Hepatocyte (in vitro differentiated cells): ENCODE data around the gene VAPB. TPM values are rescaled to one million over a fixed set of nuclear protein-coding genes. Genes with fewer than 3 reads are reported as not detected.

Experiments
- DNase-seq: peaks from one replicate; pipeline ENCODE4 v3.0.0-alpha.2; 2016; ENCODE audit warnings: low spot score
- H2AFZ ChIP-seq: fragments of 200-600 bp; sonication (generic); 2 replicates; pipeline ENCODE4 v1.6.0; 2016; ENCODE audit warnings: antibody characterized with exemption, mild to moderate bottlenecking
- H3K27ac ChIP-seq: fragments of 200-600 bp; sonication (generic); 2 replicates; pipeline ENCODE4 v1.5.1; 2016; ENCODE audit warnings: mild to moderate bottlenecking
- H3K27me3 ChIP-seq: fragments of 200-600 bp; sonication (generic); 2 replicates; pipeline ENCODE4 v1.6.1; 2016
- H3K36me3 ChIP-seq: fragments of 200-600 bp; sonication (generic); replicated peaks from 2 replicates; pipeline ENCODE4 v1.5.1; 2016; ENCODE audit warnings: low read depth; ENCODE audit not compliant: insufficient read depth
- H3K4me1 ChIP-seq: fragments of 200-600 bp; sonication (generic); 2 replicates; pipeline ENCODE4 v1.5.1; 2016; ENCODE audit warnings: mild to moderate bottlenecking, moderate library complexity; ENCODE audit not compliant: insufficient read depth
- H3K4me2 ChIP-seq: fragments of 200-600 bp; sonication (generic); 2 replicates; pipeline ENCODE4 v1.6.0; 2016
- H3K4me3 ChIP-seq: fragments of 200-600 bp; sonication (generic); 2 replicates; pipeline ENCODE4 v1.5.1; 2016; ENCODE audit warnings: mild to moderate bottlenecking
- H3K79me2 ChIP-seq: fragments of 200-600 bp; sonication (generic); 2 replicates; pipeline ENCODE4 v1.6.0; 2017; ENCODE audit warnings: mild to moderate bottlenecking
- H3K9me2 ChIP-seq: fragments of 200-600 bp; sonication (generic); replicated peaks from 2 replicates; pipeline ENCODE4 v1.6.0; 2017; ENCODE audit warnings: mild to moderate bottlenecking; ENCODE audit not compliant: insufficient read depth
- H3K9me3 ChIP-seq: fragments of 200-600 bp; sonication (generic); 2 replicates; pipeline ENCODE4 v1.5.1; 2016; ENCODE audit warnings: low read depth, mild to moderate bottlenecking
- H4K20me1 ChIP-seq: fragments of 200-600 bp; sonication (generic); 2 replicates; pipeline ENCODE4 v1.6.0; 2016; ENCODE audit warnings: mild to moderate bottlenecking; ENCODE audit not compliant: insufficient read depth, poor library complexity, severe bottlenecking
- EZH2 ChIP-seq: fragments of 200-600 bp; sonication (generic); IDR thresholded peaks from 2 replicates; pipeline ENCODE4 v1.6.1; 2016; ENCODE audit warnings: antibody characterized with exemption, mild to moderate bottlenecking, borderline replicate concordance
- EZH2phosphoT487 ChIP-seq: fragments of 200-600 bp; sonication (generic); IDR thresholded peaks from one replicate; pipeline ENCODE4 v1.6.1; 2018; ENCODE audit warnings: antibody characterized with exemption, mild to moderate bottlenecking, low read depth, moderate library complexity; ENCODE audit not compliant: unreplicated experiment, severe bottlenecking
- WGBS: methylation state at CpG from one replicate; pipeline ENCODE4 v1.1.6; 2016; ENCODE audit warnings: low lambda C conversion rate; ENCODE audit errors: missing lambda C conversion rate; 5-methylcytosine and 5-hydroxymethylcytosine counted together
- polyA plus RNA-seq: library from polyadenylated mRNA; unstranded; fragments of >200 nt; fragmentation: Nextera tagmentation; extraction: Ambion mirVana; gene quantifications from 2 replicates; pipeline ENCODE4 v1.2.1, GENCODE V29; 2016
- total RNA-seq: library from RNA; depleted of rRNA; stranded (reverse); fragments of >200 nt; gene quantifications from 2 replicates; pipeline ENCODE4 v1.2.3, GENCODE V29; 2014
- TF ChIP-seq, protein P1 (sequence below): fragments of 200-600 bp; sonication (generic); IDR thresholded peaks from 2 replicates; pipeline ENCODE4 v1.5.1; 2016; ENCODE audit warnings: antibody characterized with exemption, mild to moderate bottlenecking; ENCODE audit not compliant: poor library complexity

Gene VAPB
- total and polyA plus RNA-seq, 2 experiments from 2014 or later, result 32.1 to 49.6 TPM

DNA sequence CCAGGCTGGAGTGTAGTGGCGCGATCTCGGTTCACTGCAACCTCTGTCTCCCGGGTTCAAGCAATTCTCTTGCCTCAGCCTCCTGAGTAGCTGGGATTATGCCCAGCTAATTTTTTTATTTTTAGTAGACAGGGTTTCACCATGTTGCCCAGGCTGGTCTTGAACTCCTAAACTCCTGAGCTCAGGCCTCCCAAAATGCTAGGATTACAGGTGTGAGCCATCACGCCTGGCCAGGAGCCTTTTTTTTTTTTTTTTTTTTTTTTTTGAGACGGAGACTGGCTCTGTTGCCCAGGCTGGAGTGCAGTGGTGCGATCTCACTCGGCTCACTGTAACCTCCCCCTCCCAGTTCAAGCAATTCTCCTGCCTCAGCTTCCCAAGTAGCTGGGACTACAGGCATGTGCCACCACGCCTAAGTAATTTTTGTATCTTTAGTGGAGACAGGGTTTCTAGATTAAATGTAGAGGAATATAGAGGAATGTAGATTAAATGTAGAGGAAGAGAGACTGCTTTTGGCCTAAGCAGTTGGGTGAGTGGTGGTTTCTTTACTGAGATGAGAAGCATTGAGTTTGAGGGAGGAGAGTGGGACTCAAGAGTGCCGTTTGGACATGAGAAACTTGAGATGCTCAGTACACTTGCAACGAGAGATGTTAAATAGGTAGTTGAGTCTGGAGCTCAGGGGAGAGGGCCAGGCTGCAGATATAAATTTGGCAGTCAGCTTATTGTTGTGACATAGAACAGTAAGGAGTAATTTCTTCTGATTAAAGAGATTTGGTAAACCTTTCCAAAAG is 16.7 kb downstream of the VAPB start:
- 81% methylated on average over 11 of the region's 11 CpGs for WGBS
- peak overlapping the region; percentile 32 for H3K4me2 ChIP-seq

DNA sequence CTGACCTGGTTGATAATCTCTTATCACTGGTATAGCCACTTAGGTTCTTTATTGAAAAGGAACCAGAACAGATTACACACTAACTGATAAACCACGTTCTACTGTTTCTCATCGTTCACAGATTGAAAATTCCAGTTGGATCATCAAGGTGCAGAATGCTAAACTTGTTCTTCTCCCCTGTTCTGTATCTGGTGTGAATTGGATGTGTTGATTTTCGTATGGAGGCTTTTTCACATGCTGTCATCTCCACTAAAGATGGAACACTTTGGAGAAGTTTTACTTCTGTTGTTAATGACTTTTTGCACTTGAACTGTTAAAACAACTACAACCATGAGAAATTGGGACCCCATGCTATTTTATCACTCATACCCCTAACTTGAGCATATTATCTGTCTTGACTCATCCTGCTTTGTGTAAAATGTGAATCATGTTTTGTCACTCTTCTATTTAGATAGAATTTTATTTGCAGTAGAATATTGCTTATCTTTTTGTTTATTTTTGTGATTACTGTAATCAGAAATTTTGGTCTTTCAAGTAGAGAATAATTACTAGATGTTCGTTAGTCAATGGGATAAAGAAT is 17.5 kb downstream of the VAPB start:
- TF ChIP-seq EZH2phosphoT487 (no peak), EZH2 (no peak)
- TF ChIP-seq, protein P1, sequence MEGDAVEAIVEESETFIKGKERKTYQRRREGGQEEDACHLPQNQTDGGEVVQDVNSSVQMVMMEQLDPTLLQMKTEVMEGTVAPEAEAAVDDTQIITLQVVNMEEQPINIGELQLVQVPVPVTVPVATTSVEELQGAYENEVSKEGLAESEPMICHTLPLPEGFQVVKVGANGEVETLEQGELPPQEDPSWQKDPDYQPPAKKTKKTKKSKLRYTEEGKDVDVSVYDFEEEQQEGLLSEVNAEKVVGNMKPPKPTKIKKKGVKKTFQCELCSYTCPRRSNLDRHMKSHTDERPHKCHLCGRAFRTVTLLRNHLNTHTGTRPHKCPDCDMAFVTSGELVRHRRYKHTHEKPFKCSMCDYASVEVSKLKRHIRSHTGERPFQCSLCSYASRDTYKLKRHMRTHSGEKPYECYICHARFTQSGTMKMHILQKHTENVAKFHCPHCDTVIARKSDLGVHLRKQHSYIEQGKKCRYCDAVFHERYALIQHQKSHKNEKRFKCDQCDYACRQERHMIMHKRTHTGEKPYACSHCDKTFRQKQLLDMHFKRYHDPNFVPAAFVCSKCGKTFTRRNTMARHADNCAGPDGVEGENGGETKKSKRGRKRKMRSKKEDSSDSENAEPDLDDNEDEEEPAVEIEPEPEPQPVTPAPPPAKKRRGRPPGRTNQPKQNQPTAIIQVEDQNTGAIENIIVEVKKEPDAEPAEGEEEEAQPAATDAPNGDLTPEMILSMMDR, result no peak
- WGBS, result 51% methylated on average over 4 of the region's 4 CpGs
- H3K4me2 ChIP-seq, result peak overlapping the region; percentile 32
- peak overlapping the region; percentile 26 for H3K27ac ChIP-seq
- peaks cover 100% of the 10 kb centered on the region for H3K79me2 ChIP-seq
- H3K4me3 ChIP-seq, result no peak overlapping the region
- H4K20me1 ChIP-seq, result peaks cover 93% of the 10 kb centered on the region
- no peak for DNase-seq
- H3K36me3 ChIP-seq, result no peaks in the 10 kb centered on the region
- peaks cover 7% of the 10 kb centered on the region for H3K4me1 ChIP-seq
- H3K9me2 ChIP-seq, result no peaks in the 10 kb centered on the region
- H2AFZ ChIP-seq, result no peak overlapping the region
- H3K27me3 ChIP-seq, result no peaks in the 10 kb centered on the region
- H3K9me3 ChIP-seq, result no peaks in the 10 kb centered on the region

More for the DNA sequence above, 16.7 kb downstream of the VAPB start:
- Histone ChIP-seq H3K9me3 (no peaks in the 10 kb centered on the region), H3K4me3 (no peak overlapping the region), H2AFZ (no peak overlapping the region), H3K27me3 (no peaks in the 10 kb centered on the region), H3K27ac (peak overlapping the region; percentile 26), H3K9me2 (no peaks in the 10 kb centered on the region), H3K79me2 (peaks cover 100% of the 10 kb centered on the region), H3K36me3 (no peaks in the 10 kb centered on the region), H3K4me1 (peaks cover 7% of the 10 kb centered on the region), H4K20me1 (peaks cover 95% of the 10 kb centered on the region)
- DNase-seq, result no peak
- TF ChIP-seq EZH2, result no peak
- TF ChIP-seq, protein P1, result no peak
- no peak for TF ChIP-seq EZH2phosphoT487

DNA sequence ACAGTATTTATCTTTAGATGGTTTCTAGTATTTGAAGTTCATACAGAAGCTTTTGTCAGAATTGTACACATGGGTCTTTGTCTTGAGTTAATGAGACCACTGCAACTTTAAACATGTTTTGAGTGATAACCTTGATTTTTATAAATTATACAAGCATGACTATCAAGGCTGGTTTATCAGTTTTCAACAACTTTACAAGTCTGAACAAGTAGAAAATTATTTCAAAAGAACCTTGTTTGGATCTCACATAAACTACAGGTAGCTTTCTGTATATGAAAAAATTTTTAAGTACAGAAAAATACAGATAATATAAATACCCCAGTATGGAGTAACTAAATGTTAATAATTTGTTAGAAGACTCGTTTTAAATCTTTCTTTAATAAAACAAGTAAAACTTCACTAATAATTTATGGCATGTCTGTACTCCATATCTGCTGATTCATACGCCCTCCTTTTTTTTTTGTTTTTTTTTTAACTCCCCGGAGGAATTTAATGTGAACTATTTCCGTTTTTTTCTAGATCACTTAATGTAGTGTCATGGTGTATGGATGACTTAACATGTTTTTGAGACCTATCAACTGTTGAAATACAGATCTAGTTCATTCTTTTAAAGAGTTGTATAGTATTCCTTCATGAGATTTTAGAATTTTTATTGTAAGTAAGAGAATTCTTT is 18.3 kb downstream of the VAPB start:
- DNase-seq, result no peak
- Histone ChIP-seq H2AFZ (no peak overlapping the region), H3K27ac (peak overlapping the region; percentile 26), H3K9me2 (no peaks in the 10 kb centered on the region), H3K4me1 (peaks cover 7% of the 10 kb centered on the region), H3K27me3 (no peaks in the 10 kb centered on the region), H4K20me1 (peaks cover 91% of the 10 kb centered on the region), H3K9me3 (no peaks in the 10 kb centered on the region), H3K36me3 (no peaks in the 10 kb centered on the region), H3K4me3 (no peak overlapping the region), H3K4me2 (no peak overlapping the region), H3K79me2 (peaks cover 100% of the 10 kb centered on the region)
- 86% methylated on average over 4 of the region's 4 CpGs for WGBS
- TF ChIP-seq EZH2phosphoT487, result no peak
